Karpas-422 (cell line): Measurements from ENCODE around the gene SCPEP1. TPM values are rescaled to one million over a fixed set of nuclear protein-coding genes. Genes with fewer than 3 reads are reported as not detected.

Source experiments
- DNase-seq: peaks from one replicate; pipeline ENCODE4 v3.0.0-alpha.2; 2015
- H2AFZ ChIP-seq: fragments of 200-600 bp; sonication (generic); 2 replicates; pipeline ENCODE4 v1.6.1; 2014; ENCODE audit warnings: antibody characterized with exemption, low read length, mixed read lengths
- H3K27ac ChIP-seq: fragments of 200-600 bp; sonication (generic); 2 replicates; pipeline ENCODE4 v1.5.1; 2014; ENCODE audit warnings: mild to moderate bottlenecking, low read length, moderate library complexity
- H3K27me3 ChIP-seq: fragments of 200-600 bp; sonication (generic); 2 replicates; pipeline ENCODE4 v1.6.1; 2014; ENCODE audit warnings: low read length, mixed read lengths
- H3K36me3 ChIP-seq: fragments of 200-600 bp; sonication (generic); 2 replicates; pipeline ENCODE4 v1.6.1; 2014; ENCODE audit warnings: low read length, mixed read lengths; ENCODE audit not compliant: insufficient read depth
- H3K4me1 ChIP-seq: fragments of 200-600 bp; sonication (generic); 2 replicates; pipeline ENCODE4 v1.6.1; 2014; ENCODE audit warnings: mild to moderate bottlenecking, low read length, mixed read lengths
- H3K4me2 ChIP-seq: fragments of 200-600 bp; sonication (generic); 2 replicates; pipeline ENCODE4 v1.6.1; 2014; ENCODE audit warnings: low read length, low read depth, mild to moderate bottlenecking; ENCODE audit not compliant: poor library complexity, severe bottlenecking
- H3K4me3 ChIP-seq: fragments of 200-600 bp; sonication (generic); 2 replicates; pipeline ENCODE4 v1.5.1; 2014; ENCODE audit warnings: mild to moderate bottlenecking, antibody characterized with exemption, low read length, mixed read lengths
- H3K79me2 ChIP-seq: fragments of 200-600 bp; sonication (generic); 2 replicates; pipeline ENCODE4 v1.6.1; 2014; ENCODE audit warnings: mild to moderate bottlenecking, low read length, mixed read lengths
- H3K9ac ChIP-seq: fragments of 200-600 bp; sonication (generic); 2 replicates; pipeline ENCODE4 v1.6.0; 2014; ENCODE audit warnings: low read length
- H3K9me2 ChIP-seq: fragments of 200-600 bp; sonication (generic), shearing (Covaris generic); replicated peaks from 2 replicates; pipeline ENCODE4 v1.6.0; 2014; ENCODE audit warnings: mild to moderate bottlenecking, low read length, moderate library complexity; ENCODE audit not compliant: insufficient read depth
- H3K9me3 ChIP-seq: fragments of 300-700, 200-600 bp; sonication (generic); 2 replicates; pipeline ENCODE4 v1.6.1; 2014; ENCODE audit warnings: low read length, mixed read lengths
- H4K20me1 ChIP-seq: fragments of 200-600 bp; sonication (generic); 2 replicates; pipeline ENCODE4 v1.6.1; 2014; ENCODE audit warnings: mild to moderate bottlenecking, antibody characterized with exemption, low read length, low read depth; ENCODE audit not compliant: insufficient read depth
- total RNA-seq: library from RNA; depleted of rRNA; stranded (reverse); fragments of >200 nt; shearing (Covaris generic); gene quantifications from 2 replicates; pipeline ENCODE4 v1.2.3, GENCODE V29; 2014; ENCODE audit warnings: low replicate concordance

SCPEP1 gene
- total RNA-seq, 1 experiment from 2014 or later, result 22.2 TPM

DNA sequence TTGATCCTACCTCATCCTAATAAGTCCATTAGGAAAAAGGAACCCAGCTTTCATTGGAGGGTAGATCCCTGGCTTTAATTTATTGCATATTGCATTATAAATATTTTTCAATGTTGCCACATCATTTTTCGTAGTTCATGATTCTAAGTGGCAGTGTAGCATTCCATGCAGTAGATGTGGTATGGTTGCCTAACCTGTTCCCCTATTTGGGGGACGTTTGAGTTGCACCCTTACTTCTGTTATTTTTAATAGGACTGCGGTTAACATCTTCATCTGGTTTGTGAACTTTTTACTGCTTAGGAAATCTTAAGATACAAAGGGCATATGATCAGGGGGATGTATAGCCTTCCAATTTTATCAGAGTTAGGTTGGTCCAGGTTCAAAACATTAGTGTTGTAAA is 5.4 kb downstream of the SCPEP1 start:
- H3K9me3 ChIP-seq, result no peaks in the 10 kb centered on the region
- H3K27me3 ChIP-seq, result no peaks in the 10 kb centered on the region
- peaks cover 13% of the 10 kb centered on the region for H3K4me1 ChIP-seq
- no peak overlapping the region for H2AFZ ChIP-seq
- no peaks in the 10 kb centered on the region for H3K79me2 ChIP-seq
- no peaks in the 10 kb centered on the region; the same call in 1 of the 2 replicates for H3K36me3 ChIP-seq
- no peaks in the 10 kb centered on the region for H4K20me1 ChIP-seq
- H3K9ac ChIP-seq, result no peak overlapping the region
- no peaks in the 10 kb centered on the region for H3K9me2 ChIP-seq
- DNase-seq, result no peak
- no peak overlapping the region for H3K4me3 ChIP-seq
- no peak overlapping the region for H3K27ac ChIP-seq
- no peak overlapping the region for H3K4me2 ChIP-seq

GRCh38 chr17:56985371-56986162 is 7.6 kb downstream of the SCPEP1 start:
- no peaks in the 10 kb centered on the region for H3K9me2 ChIP-seq
- H3K79me2 ChIP-seq, result no peaks in the 10 kb centered on the region
- H4K20me1 ChIP-seq, result no peaks in the 10 kb centered on the region
- no peak for DNase-seq
- H3K4me2 ChIP-seq, result no peak overlapping the region
- H3K9me3 ChIP-seq, result no peaks in the 10 kb centered on the region
- no peak overlapping the region for H3K27ac ChIP-seq
- H2AFZ ChIP-seq, result no peak overlapping the region
- no peaks in the 10 kb centered on the region for H3K27me3 ChIP-seq
- H3K4me1 ChIP-seq, result no peaks in the 10 kb centered on the region
- peaks cover 6% of the 10 kb centered on the region for H3K36me3 ChIP-seq
- H3K4me3 ChIP-seq, result no peak overlapping the region
- H3K9ac ChIP-seq, result no peak overlapping the region

- H3K9ac ChIP-seq, result no peak overlapping the region
- no peak for DNase-seq
- no peaks in the 10 kb centered on the region for H3K9me2 ChIP-seq
- H3K27me3 ChIP-seq, result no peaks in the 10 kb centered on the region
- H2AFZ ChIP-seq, result no peak overlapping the region
- no peaks in the 10 kb centered on the region for H4K20me1 ChIP-seq
- H3K36me3 ChIP-seq, result peaks cover 6% of the 10 kb centered on the region
- H3K4me3 ChIP-seq, result no peak overlapping the region
- H3K27ac ChIP-seq, result no peak overlapping the region
- H3K4me1 ChIP-seq, result no peaks in the 10 kb centered on the region
- no peaks in the 10 kb centered on the region for H3K79me2 ChIP-seq
- no peak overlapping the region for H3K4me2 ChIP-seq
- H3K9me3 ChIP-seq, result no peaks in the 10 kb centered on the region
These were observed 9.4 kb downstream of the SCPEP1 start for GRCh38 chr17:56987283-56987834.

GRCh38 chr17:56988901-56989572 is 11.1 kb downstream of the SCPEP1 start:
- Histone ChIP-seq H2AFZ (no peak overlapping the region), H3K9ac (no peak overlapping the region), H3K79me2 (no peaks in the 10 kb centered on the region), H3K27me3 (no peaks in the 10 kb centered on the region), H3K9me3 (no peaks in the 10 kb centered on the region), H3K9me2 (no peaks in the 10 kb centered on the region), H4K20me1 (no peaks in the 10 kb centered on the region), H3K36me3 (peaks cover 6% of the 10 kb centered on the region), H3K4me2 (no peak overlapping the region), H3K4me1 (no peaks in the 10 kb centered on the region), H3K4me3 (no peak overlapping the region), H3K27ac (no peak overlapping the region)
- no peak for DNase-seq

DNA sequence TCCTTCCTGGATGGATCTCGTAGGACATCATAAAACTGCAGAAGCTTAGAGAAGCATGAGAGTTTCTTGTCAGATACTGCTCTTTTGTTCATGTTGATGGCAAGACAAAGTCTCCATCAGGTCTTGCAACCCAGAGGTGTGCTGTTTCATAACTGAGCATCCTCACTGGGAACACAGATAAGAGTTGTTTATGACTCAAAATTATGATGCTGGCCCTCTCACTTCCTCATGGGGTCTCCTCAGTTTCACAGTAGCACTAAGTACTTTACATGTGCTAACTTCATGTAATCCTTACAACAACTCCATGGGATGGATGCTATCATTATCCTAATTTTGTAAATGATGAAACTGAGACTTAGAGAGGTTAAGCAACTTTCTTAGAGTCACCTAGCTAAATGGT is 14.4 kb downstream of the SCPEP1 start:
- H3K9ac ChIP-seq, result no peak overlapping the region
- H3K27me3 ChIP-seq, result no peaks in the 10 kb centered on the region
- peaks cover 6% of the 10 kb centered on the region for H3K36me3 ChIP-seq
- H3K9me3 ChIP-seq, result no peaks in the 10 kb centered on the region
- H3K9me2 ChIP-seq, result no peaks in the 10 kb centered on the region
- no peak overlapping the region for H3K4me3 ChIP-seq
- DNase-seq, result no peak
- H3K79me2 ChIP-seq, result no peaks in the 10 kb centered on the region
- H4K20me1 ChIP-seq, result no peaks in the 10 kb centered on the region
- H3K27ac ChIP-seq, result no peak overlapping the region
- no peak overlapping the region for H2AFZ ChIP-seq
- no peak overlapping the region for H3K4me2 ChIP-seq
- no peaks in the 10 kb centered on the region for H3K4me1 ChIP-seq

DNA sequence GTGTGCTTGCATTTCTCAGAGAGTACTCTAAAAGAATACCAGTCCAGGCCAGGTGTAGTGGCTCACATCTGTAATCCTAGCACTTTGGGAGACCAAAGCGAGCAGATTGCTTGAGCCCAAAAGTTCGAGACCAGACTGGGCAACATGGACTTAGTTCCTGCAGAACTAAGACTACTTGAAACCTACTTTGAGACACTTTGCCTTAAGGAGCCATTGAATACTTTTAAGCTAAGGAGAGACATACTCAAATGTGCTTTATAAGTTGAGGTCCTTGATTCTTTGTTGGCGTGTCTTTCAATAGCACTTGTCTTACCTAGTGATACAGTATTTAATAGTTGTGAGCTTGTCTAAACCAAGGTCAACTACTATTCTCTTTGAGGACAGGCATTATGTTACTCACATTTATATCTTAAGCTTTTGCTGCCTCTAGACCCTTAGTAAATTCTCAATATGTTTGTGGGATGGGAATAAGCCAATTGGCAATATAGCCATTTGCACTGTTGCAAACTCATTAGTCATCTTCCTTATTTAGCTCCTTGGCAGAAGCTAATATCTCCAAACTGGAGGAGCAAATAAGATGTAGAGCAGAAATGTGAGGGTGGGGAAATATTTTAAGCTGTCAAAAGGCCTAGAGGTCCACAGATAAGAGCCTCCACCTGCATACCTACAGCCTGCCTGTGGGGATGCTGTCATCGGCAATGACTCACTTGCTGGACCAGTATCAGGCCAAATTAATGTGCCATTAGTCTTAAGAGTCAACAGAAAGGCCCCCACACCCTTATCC is 16.3 kb downstream of the SCPEP1 start:
- H3K4me2 ChIP-seq, result no peak overlapping the region
- H3K9ac ChIP-seq, result no peak overlapping the region
- no peaks in the 10 kb centered on the region for H3K9me2 ChIP-seq
- no peaks in the 10 kb centered on the region for H3K4me1 ChIP-seq
- no peak overlapping the region for H3K4me3 ChIP-seq
- no peak overlapping the region for H3K27ac ChIP-seq
- no peak for DNase-seq
- no peaks in the 10 kb centered on the region for H3K27me3 ChIP-seq
- H3K79me2 ChIP-seq, result no peaks in the 10 kb centered on the region
- H2AFZ ChIP-seq, result no peak overlapping the region
- no peaks in the 10 kb centered on the region for H4K20me1 ChIP-seq
- H3K36me3 ChIP-seq, result peaks cover 2% of the 10 kb centered on the region; the same call in 1 of the 2 replicates
- no peaks in the 10 kb centered on the region for H3K9me3 ChIP-seq

DNA sequence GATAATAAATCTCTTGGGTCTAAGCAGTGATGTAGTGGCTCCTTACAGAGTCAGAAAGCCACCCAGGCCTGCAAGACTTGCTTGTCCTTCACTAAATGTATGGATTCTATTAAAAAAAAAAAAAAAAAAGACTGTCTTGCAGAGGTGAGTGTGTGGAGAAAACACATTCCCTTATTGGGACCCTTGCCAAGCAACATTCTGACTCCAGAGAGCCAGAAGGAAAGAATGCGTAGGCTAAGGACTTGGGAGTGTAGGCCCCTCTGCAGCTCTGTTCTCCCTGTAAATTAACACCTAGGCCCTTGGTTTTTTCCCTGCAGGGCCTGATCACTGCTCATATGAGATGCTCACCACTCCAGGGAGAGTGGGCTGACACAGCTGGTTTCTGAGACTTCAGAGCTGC is 17.8 kb downstream of the SCPEP1 start:
- no peaks in the 10 kb centered on the region for H3K79me2 ChIP-seq
- no peaks in the 10 kb centered on the region for H4K20me1 ChIP-seq
- no peaks in the 10 kb centered on the region for H3K4me1 ChIP-seq
- H2AFZ ChIP-seq, result no peak overlapping the region
- no peak overlapping the region for H3K4me2 ChIP-seq
- H3K9ac ChIP-seq, result no peak overlapping the region
- no peak for DNase-seq
- H3K27me3 ChIP-seq, result no peaks in the 10 kb centered on the region
- no peaks in the 10 kb centered on the region for H3K9me2 ChIP-seq
- H3K9me3 ChIP-seq, result no peaks in the 10 kb centered on the region
- no peaks in the 10 kb centered on the region; the same call in 1 of the 2 replicates for H3K36me3 ChIP-seq
- no peak overlapping the region for H3K4me3 ChIP-seq
- H3K27ac ChIP-seq, result no peak overlapping the region

- H4K20me1 ChIP-seq, result no peaks in the 10 kb centered on the region
- no peaks in the 10 kb centered on the region for H3K9me3 ChIP-seq
- H3K79me2 ChIP-seq, result no peaks in the 10 kb centered on the region
- no peak overlapping the region for H3K4me3 ChIP-seq
- no peaks in the 10 kb centered on the region for H3K9me2 ChIP-seq
- no peak overlapping the region for H3K4me2 ChIP-seq
- no peak overlapping the region for H3K9ac ChIP-seq
- H2AFZ ChIP-seq, result no peak overlapping the region
- H3K4me1 ChIP-seq, result no peaks in the 10 kb centered on the region
- no peak for DNase-seq
- H3K27me3 ChIP-seq, result no peaks in the 10 kb centered on the region
- no peaks in the 10 kb centered on the region; the same call in 1 of the 2 replicates for H3K36me3 ChIP-seq
- H3K27ac ChIP-seq, result no peak overlapping the region
These were observed 19.4 kb downstream of the SCPEP1 start for GRCh38 chr17:56997313-56997712.
